GM21576 (cell line): Measurements from ENCODE around the gene MESP2.

ENCODE experiments used
- ATAC-seq: cut with Tn5 transposase; IDR thresholded peaks from one replicate; pipeline ENCODE4 v1.9.1; 2021; ENCODE audit warnings: mild to moderate bottlenecking, moderate library complexity; ENCODE audit not compliant: unreplicated experiment

MESP2 gene

GRCh38 chr15:89812847-89813320 lies 36.8 kb downstream of the MESP2 start:
- no peak for ATAC-seq

- no peak for ATAC-seq
Measured at GRCh38 chr15:89813381-89814111, 37.4 kb downstream of the MESP2 start.

GRCh38 chr15:89814112-89814742 lies 38.1 kb downstream of the MESP2 start:
- ATAC-seq = no peak

- ATAC-seq = no peak
Measured at GRCh38 chr15:89815769-89816168, 39.6 kb downstream of the MESP2 start.

GRCh38 chr15:89817701-89818280 lies 41.7 kb downstream of the MESP2 start:
- no peak for ATAC-seq

- no peak for ATAC-seq
Measured at GRCh38 chr15:89818287-89818686, 42.2 kb downstream of the MESP2 start.

GRCh38 chr15:89820666-89821611 lies 44.8 kb downstream of the MESP2 start:
- ATAC-seq = no peak

- ATAC-seq = no peak
Measured at GRCh38 chr15:89822026-89822425, 45.9 kb downstream of the MESP2 start.

GRCh38 chr15:89822611-89822950 lies 46.4 kb downstream of the MESP2 start:
- ATAC-seq = no peak

GRCh38 chr15:89822951-89823711 lies 47.0 kb downstream of the MESP2 start:
- no peak for ATAC-seq

- no peak for ATAC-seq
Measured at GRCh38 chr15:89823836-89824606, 47.9 kb downstream of the MESP2 start.

GRCh38 chr15:89824607-89824867 lies 48.4 kb downstream of the MESP2 start:
- ATAC-seq = no peak

GRCh38 chr15:89825271-89825940 lies 49.3 kb downstream of the MESP2 start:
- no peak for ATAC-seq

GRCh38 chr15:89826671-89827655 lies 50.8 kb downstream of the MESP2 start:
- no peak for ATAC-seq

- ATAC-seq = no peak
Measured at GRCh38 chr15:89827829-89828228, 51.7 kb downstream of the MESP2 start.
